HepG2 (cell line): ENCODE results near the gene AP1M1. TPM values are rescaled to one million over a fixed set of nuclear protein-coding genes. Genes with fewer than 3 reads are reported as not detected.

Experiments used
- DMAP1 ChIP-seq: IDR thresholded peaks from 2 replicates; pipeline ENCODE4 v1.6.1; 2016
- E2F2 ChIP-seq: sonication (generic); formaldehyde crosslinking; IDR thresholded peaks from 2 replicates; pipeline ENCODE4 v1.4.0; 2020; ENCODE audit warnings: missing genetic modification reagents, borderline replicate concordance
- GATA4 ChIP-seq: sonication (generic); IDR thresholded peaks from 2 replicates; pipeline ENCODE4 v1.6.1; 2016; ENCODE audit warnings: antibody characterized with exemption, low read depth, borderline replicate concordance
- KLF16 ChIP-seq, 2 experiments: sonication (generic) in 1 of 2; formaldehyde crosslinking in 1 of 2; IDR thresholded peaks; 2 replicates each; pipeline versions ENCODE4 v1.6.1 to v1.8.0; 2016 to 2023; ENCODE audit warnings: missing genetic modification reagents in 2 of 2, missing compliant biosample characterization in 1 of 2
- MEIS2 ChIP-seq: sonication (generic); formaldehyde crosslinking; IDR thresholded peaks from 2 replicates; pipeline ENCODE4 v1.9.0; 2021; ENCODE audit warnings: mild to moderate bottlenecking, missing genetic modification reagents
- MTERF4 ChIP-seq: sonication (generic); formaldehyde crosslinking; IDR thresholded peaks from 2 replicates; pipeline ENCODE4 v1.8.0; 2023; ENCODE audit warnings: mild to moderate bottlenecking, missing genetic modification reagents
- PREB ChIP-seq: sonication (generic); formaldehyde crosslinking; IDR thresholded peaks from 2 replicates; pipeline ENCODE4 v1.4.0; 2020; ENCODE audit warnings: missing genetic modification reagents
- TFDP1 ChIP-seq: IDR thresholded peaks from 2 replicates; pipeline ENCODE4 v1.6.1; 2016; ENCODE audit warnings: missing compliant biosample characterization, missing genetic modification reagents, borderline replicate concordance
- ZFP36L1 ChIP-seq: sonication (generic); formaldehyde crosslinking; IDR thresholded peaks from 2 replicates; pipeline ENCODE4 v1.8.0; 2022; ENCODE audit warnings: mild to moderate bottlenecking, missing genetic modification reagents, moderate library complexity
- ZNF142 ChIP-seq: sonication (generic); formaldehyde crosslinking; IDR thresholded peaks from 2 replicates; pipeline ENCODE4 v1.4.0; 2020; ENCODE audit warnings: missing genetic modification reagents
- ZNF44 ChIP-seq: sonication (generic); formaldehyde crosslinking; IDR thresholded peaks from 2 replicates; pipeline ENCODE4 v1.5.1; 2020; ENCODE audit warnings: mild to moderate bottlenecking, missing genetic modification reagents
- ZNF501 ChIP-seq: sonication (generic); formaldehyde crosslinking; IDR thresholded peaks from 2 replicates; pipeline ENCODE4 v1.5.1; 2020; ENCODE audit warnings: mild to moderate bottlenecking, moderate library complexity, missing genetic modification reagents
- ZNF674 ChIP-seq: sonication (generic); formaldehyde crosslinking; IDR thresholded peaks from 2 replicates; pipeline ENCODE4 v1.5.0; 2020; ENCODE audit warnings: low read depth, mild to moderate bottlenecking, missing genetic modification reagents
- ZNF740 ChIP-seq: sonication (generic); formaldehyde crosslinking; IDR thresholded peaks from 2 replicates; pipeline ENCODE4 v1.4.0; 2020; ENCODE audit warnings: missing genetic modification reagents
- ZUFSP ChIP-seq: sonication (generic); formaldehyde crosslinking; IDR thresholded peaks from 2 replicates; pipeline ENCODE4 v1.9.0; 2021; ENCODE audit warnings: missing genetic modification reagents, mild to moderate bottlenecking, borderline replicate concordance
- polyA plus RNA-seq, 8 experiments: library from polyadenylated mRNA; depleted of rRNA in 3 of 8; stranded (reverse) in 7 of 8; unstranded in 1 of 8; fragments of >200 nt; fragmentation: Illumina TruSeq in 4 of 8; extraction: Trizol in 4 of 8; gene quantifications; 2 replicates each; pipeline versions ENCODE4 v1.2.1 to v1.2.3, GENCODE V29; 2011 to 2016; ENCODE audit warnings: low read depth in 4 of 8, missing spikeins in 1 of 8, mixed read lengths in 1 of 8; ENCODE audit not compliant: insufficient read depth in 1 of 8
- total RNA-seq, 5 experiments: library from RNA; depleted of rRNA; stranded (reverse); fragments of >200 nt; fragmentation: Illumina TruSeq; extraction: Trizol; gene quantifications; 2 replicates each; pipeline ENCODE4 v1.2.3, GENCODE V29; 2016; ENCODE audit warnings: low read depth in 1 of 5

AP1M1 gene
- total and polyA plus RNA-seq, 2 of the 13 experiments (the other 11 are each of a cell fraction or from before 2014, with no cell fraction given): 34.4 to 46.1 TPM

- TF ChIP-seq ZNF142 (CRISPR knock-in tag): 0 out of 2 replicates have a peak, but pooled peaks have one; percentile 32
- TF ChIP-seq ZFP36L1: no peak
- no peak for TF ChIP-seq GATA4
- TF ChIP-seq PREB (CRISPR knock-in tag): no peak
- TF ChIP-seq TFDP1: peak; percentile 92; the same call in 1 of the 2 replicates
- TF ChIP-seq MEIS2: peak; percentile 62; the same call in 1 of the 2 replicates
- TF ChIP-seq DMAP1: peak; percentile 55; the same call in 1 of the 2 replicates
- TF ChIP-seq ZNF44 (CRISPR knock-in tag): peak; percentile 19; the same call in 1 of the 2 replicates
- no peak for TF ChIP-seq E2F2 (CRISPR knock-in tag)
- TF ChIP-seq ZNF674 (CRISPR knock-in tag): no peak
- TF ChIP-seq MTERF4 (CRISPR knock-in tag): 0 out of 2 replicates have a peak, but pooled peaks have one; percentile 14
- no peak for TF ChIP-seq ZNF740 (CRISPR knock-in tag)
- TF ChIP-seq ZNF501: peak; percentile 61
- TF ChIP-seq KLF16 (CRISPR knock-in tag; IDR thresholded peaks at IDR 0.05): peak in 1 of 2 experiments; percentile 42; a peak in 1 of 4 replicates
- no peak for TF ChIP-seq ZUFSP (CRISPR knock-in tag)
Measured at GRCh38 chr19:16197622-16198369, at the start of gene AP1M1 (continued).
